Heart left ventricle (tissue), 13 donors: ENCODE results near the gene RBM28.

Source experiments
- CTCF ChIP-seq, 12 donors: fragments of 200-600 bp; sonication (generic) in 4 of 12; IDR thresholded peaks; one replicate each; pipeline versions ENCODE4 v1.5.0 to v1.8.0; 2018 to 2022; ENCODE audit warnings: antibody characterized with exemption in 12 of 12, mild to moderate bottlenecking in 5 of 12
- POLR2A ChIP-seq, 2 donors: fragments of 450-650 bp; IDR thresholded peaks; one replicate each; pipeline ENCODE4 v1.6.1; 2017; ENCODE audit warnings: antibody characterized with exemption in 2 of 2, mild to moderate bottlenecking in 2 of 2, moderate library complexity in 2 of 2
- donor health status: ischemic (EF 13 %, LVEDD 7.1; RV severe dilation, severe dysfunction).
- donor health status: DM: no; HTN: yes; CAD: no.
- donor health status: DM: no; HTN: no; CAD: no.
- donor health status: ischemic (EF 25% LVEDD 6.9; RV normal size, moderate dysfunction).
- donor health status: ischemic (EF 25% LVEDD 5.7; RV mildly dilated, moderate dysfunction).
- donor health status: ischemic (EF 35%, LVEDD 5.7; RV mildly dilated, moderate dysfunction).
- donor health status: nonischemic (EF 11% LVEDD 7.7; RV severe dilation, severe dysfunction).
- donor health status: DM: yes; HTN: yes; CAD: no.
- donor health status: PGD.
- donor health status: ischemic (EF 29% LVEDD 5.4; RV normal size, mild dysfunction).
- donor health status: nonischemic (EF 23%, LVEDD 6.1; RV moderate dilation, normal function).

- TF ChIP-seq POLR2A (IDR thresholded peaks at IDR 0.05) = no peak
- TF ChIP-seq CTCF (IDR thresholded peaks at IDR 0.05) = no peak
These were observed 30.3 kb upstream of the RBM28 start for GRCh38 chr7:128374041-128374440.
